ENCODE results near the gene ZNF174. TPM values are rescaled to one million over a fixed set of nuclear protein-coding genes. Genes with fewer than 3 reads are reported as not detected.

The ZNF174 gene
- total RNA-seq, 2 experiments from 2014 or later, result 21.1 to 21.7 TPM

GRCh38 chr16:3413730-3414379 lies 12.8 kb downstream of the ZNF174 start:
- Histone ChIP-seq H3K4me1 (ENCODE audit: insufficient read depth, low read length, poor library complexity, severe bottlenecking) (peaks cover 7% of the 10 kb centered on the region), H3K9me3 (ENCODE audit: low read length) (no peaks in the 10 kb centered on the region), H3K27ac (ENCODE audit: low read depth, low read length, poor library complexity, severe bottlenecking) (no peak overlapping the region), H3K9me2 (ENCODE audit: insufficient read depth, low read length) (no peaks in the 10 kb centered on the region), H3K79me2 (ENCODE audit: insufficient read depth, low read depth, low read length) (no peaks in the 10 kb centered on the region), H3K36me3 (ENCODE audit: insufficient read depth, low read length) (peaks cover 22% of the 10 kb centered on the region), H3K4me3 (ENCODE audit: low read depth, low read length, poor library complexity, severe bottlenecking) (no peak overlapping the region), H2AFZ (ENCODE audit: low read length) (no peak overlapping the region), H4K20me1 (ENCODE audit: insufficient read depth, low read length) (no peaks in the 10 kb centered on the region), H3K4me2 (ENCODE audit: low read length) (no peak overlapping the region)
- TF ChIP-seq EZH2phosphoT487 (IDR thresholded peaks at IDR 0.05; ENCODE audit: borderline replicate concordance, low read depth, low read length), result no peak
- TF ChIP-seq CTCF (conservative IDR thresholded peaks at IDR 0.05; ENCODE audit: low read length), result no peak
- BruUV-seq (replicated peaks), result no TSS peak
- ChIA-PET POLR2A (interaction anchor here (0.6 kb wide), 1 partner anchor 76 kb away, joined by 3 read pairs; no protein-coding TSS in a partner anchor), CTCF (ENCODE audit: unreplicated experiment) (no interaction called here)
- intact Hi-C loops (cut with micrococcal nuclease; ENCODE audit: unreplicated experiment), result no loop called here
- no peak for DNase-seq (ENCODE audit: low spot score)

- Histone ChIP-seq H3K4me1 (ENCODE audit: insufficient read depth, low read length, poor library complexity, severe bottlenecking) (no peaks in the 10 kb centered on the region), H3K9me2 (ENCODE audit: insufficient read depth, low read length) (no peaks in the 10 kb centered on the region), H3K27ac (ENCODE audit: low read depth, low read length, poor library complexity, severe bottlenecking) (no peak overlapping the region), H3K36me3 (ENCODE audit: insufficient read depth, low read length) (peaks cover 9% of the 10 kb centered on the region; the same call in 1 of the 2 replicates), H2AFZ (ENCODE audit: low read length) (no peak overlapping the region), H3K4me3 (ENCODE audit: low read depth, low read length, poor library complexity, severe bottlenecking) (no peak overlapping the region), H3K4me2 (ENCODE audit: low read length) (no peak overlapping the region), H3K9me3 (ENCODE audit: low read length) (no peaks in the 10 kb centered on the region), H4K20me1 (ENCODE audit: insufficient read depth, low read length) (no peaks in the 10 kb centered on the region), H3K79me2 (ENCODE audit: insufficient read depth, low read depth, low read length) (no peaks in the 10 kb centered on the region)
- ChIA-PET CTCF (ENCODE audit: unreplicated experiment) (no interaction called here), POLR2A (interaction anchor here (1.2 kb wide), 1 partner anchor 12 kb away, joined by 4 read pairs; the partner anchor contains the start of genes NAA60 and ZNF597)
- intact Hi-C loops (cut with micrococcal nuclease; ENCODE audit: unreplicated experiment), result no loop called here
- BruUV-seq (replicated peaks), result no TSS peak
- TF ChIP-seq EZH2phosphoT487 (IDR thresholded peaks at IDR 0.05; ENCODE audit: borderline replicate concordance, low read depth, low read length) (no peak), CTCF (conservative IDR thresholded peaks at IDR 0.05; ENCODE audit: low read length) (no peak)
- DNase-seq (ENCODE audit: low spot score), result no peak
These were observed 30.8 kb downstream of the ZNF174 start for GRCh38 chr16:3431779-3432219.

- no peaks in the 10 kb centered on the region for H4K20me1 ChIP-seq (ENCODE audit: insufficient read depth, low read length)
- no peak overlapping the region for H2AFZ ChIP-seq (ENCODE audit: low read length)
- POLR2A ChIA-PET, result no interaction called here
- H3K36me3 ChIP-seq (ENCODE audit: insufficient read depth, low read length), result peaks cover 23% of the 10 kb centered on the region; the same call in 1 of the 2 replicates
- no peak overlapping the region for H3K4me2 ChIP-seq (ENCODE audit: low read length)
- no TSS peak for BruUV-seq (replicated peaks)
- TF ChIP-seq EZH2phosphoT487 (IDR thresholded peaks at IDR 0.05; ENCODE audit: borderline replicate concordance, low read depth, low read length) (no peak), CTCF (conservative IDR thresholded peaks at IDR 0.05; ENCODE audit: low read length) (no peak)
- H3K27ac ChIP-seq (ENCODE audit: low read depth, low read length, poor library complexity, severe bottlenecking), result no peak overlapping the region
- no peaks in the 10 kb centered on the region for H3K79me2 ChIP-seq (ENCODE audit: insufficient read depth, low read depth, low read length)
- no peak overlapping the region for H3K4me3 ChIP-seq (ENCODE audit: low read depth, low read length, poor library complexity, severe bottlenecking)
- no peaks in the 10 kb centered on the region for H3K9me2 ChIP-seq (ENCODE audit: insufficient read depth, low read length)
- H3K4me1 ChIP-seq (ENCODE audit: insufficient read depth, low read length, poor library complexity, severe bottlenecking), result no peaks in the 10 kb centered on the region
- CTCF ChIA-PET (ENCODE audit: unreplicated experiment), result no interaction called here
- no peaks in the 10 kb centered on the region for H3K9me3 ChIP-seq (ENCODE audit: low read length)
- no peak for DNase-seq (ENCODE audit: low spot score)
- intact Hi-C loops (cut with micrococcal nuclease; ENCODE audit: unreplicated experiment), result no loop called here
These were observed 33.4 kb downstream of the ZNF174 start for GRCh38 chr16:3434373-3434772.
